Caki2 (cell line): Measurements from ENCODE around the gene TAAR8. TPM values are rescaled to one million over a fixed set of nuclear protein-coding genes. Genes with fewer than 3 reads are reported as not detected.

Source experiments
- DNase-seq: peaks from one replicate; pipeline ENCODE4 v3.0.0-alpha.2; 2015; ENCODE audit warnings: low read depth
- in situ Hi-C: cut with HindIII; loops from 2 replicates; pipeline ENCODE4 v1.10.0; 2016; ENCODE audit warnings: low sequenced_read_pairs, low pct_unique_long_range_greater_than_20kb, mixed read lengths
- total RNA-seq: library from RNA; depleted of rRNA; stranded (reverse); fragments of >200 nt; shearing (Covaris generic); gene quantifications from 2 replicates; pipeline ENCODE4 v1.2.3, GENCODE V29; 2014; ENCODE audit warnings: low replicate concordance; rRNA removed

Gene TAAR8, protein sequence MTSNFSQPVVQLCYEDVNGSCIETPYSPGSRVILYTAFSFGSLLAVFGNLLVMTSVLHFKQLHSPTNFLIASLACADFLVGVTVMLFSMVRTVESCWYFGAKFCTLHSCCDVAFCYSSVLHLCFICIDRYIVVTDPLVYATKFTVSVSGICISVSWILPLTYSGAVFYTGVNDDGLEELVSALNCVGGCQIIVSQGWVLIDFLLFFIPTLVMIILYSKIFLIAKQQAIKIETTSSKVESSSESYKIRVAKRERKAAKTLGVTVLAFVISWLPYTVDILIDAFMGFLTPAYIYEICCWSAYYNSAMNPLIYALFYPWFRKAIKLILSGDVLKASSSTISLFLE
- total RNA-seq = not detected in 2 replicates

DNA sequence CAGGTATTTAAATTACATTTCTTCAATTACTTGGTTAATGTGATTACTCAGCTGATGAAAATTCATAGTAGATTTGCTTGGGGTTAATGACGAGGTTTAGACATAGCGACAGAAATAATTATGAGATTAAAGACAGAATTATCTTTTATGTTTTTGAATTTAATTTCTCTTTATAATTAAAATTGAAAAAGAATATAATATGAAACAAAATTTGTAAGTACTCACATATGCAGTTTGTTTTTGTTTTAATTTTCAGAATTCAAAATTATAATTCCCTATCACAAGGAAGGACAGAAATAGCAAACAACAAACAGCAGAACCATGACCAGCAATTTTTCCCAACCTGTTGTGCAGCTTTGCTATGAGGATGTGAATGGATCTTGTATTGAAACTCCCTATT, at the start of gene TAAR8:
Gene TAAR8 (plus strand): TSS at position 301 of the 400 bp plus-strand sequence. CDS start 21 bp downstream, at position 322.
- in situ Hi-C loops = no loop called here
- no peak for DNase-seq

DNA sequence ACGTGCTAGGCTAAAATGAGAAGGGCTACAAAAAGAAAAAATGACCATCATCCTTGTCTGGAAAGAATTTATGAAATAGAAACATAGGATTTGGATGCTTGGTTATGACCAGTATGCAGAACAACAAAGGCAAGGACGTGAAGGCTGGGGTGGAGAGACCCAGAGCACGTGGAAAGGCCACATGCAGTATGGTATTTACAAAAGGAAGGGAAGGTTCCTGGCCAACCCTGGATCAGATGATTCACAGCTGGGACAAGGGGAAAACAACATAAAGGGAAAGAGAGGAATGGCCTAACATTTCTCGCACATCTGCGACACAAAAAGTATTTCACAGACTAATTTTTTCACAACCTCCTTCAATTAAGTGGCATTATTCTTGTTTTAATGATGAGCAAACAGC, 47.7 kb upstream of the TAAR8 start:
- in situ Hi-C loops = no loop called here
- DNase-seq = no peak

DNA sequence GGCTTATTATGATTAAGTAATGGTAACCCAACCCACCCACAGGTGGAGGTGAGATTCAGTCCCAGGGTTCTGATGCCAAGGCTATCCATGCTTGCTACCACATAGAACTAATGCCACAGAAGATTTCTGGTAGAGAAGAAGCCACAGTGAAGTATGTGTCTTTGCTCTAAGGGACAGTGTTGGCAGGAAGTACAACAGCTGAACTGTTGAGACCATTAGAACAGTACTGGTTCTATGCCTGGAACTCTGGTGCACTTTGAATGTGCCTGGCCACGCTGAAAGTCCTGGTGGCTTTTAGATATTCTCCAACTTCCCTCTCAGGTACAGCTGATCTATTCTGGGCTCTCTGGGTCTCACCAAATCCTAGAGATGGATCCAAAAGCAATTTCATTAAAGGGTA, 47.3 kb upstream of the TAAR8 start:
- in situ Hi-C loops = no loop called here
- DNase-seq = no peak

DNA sequence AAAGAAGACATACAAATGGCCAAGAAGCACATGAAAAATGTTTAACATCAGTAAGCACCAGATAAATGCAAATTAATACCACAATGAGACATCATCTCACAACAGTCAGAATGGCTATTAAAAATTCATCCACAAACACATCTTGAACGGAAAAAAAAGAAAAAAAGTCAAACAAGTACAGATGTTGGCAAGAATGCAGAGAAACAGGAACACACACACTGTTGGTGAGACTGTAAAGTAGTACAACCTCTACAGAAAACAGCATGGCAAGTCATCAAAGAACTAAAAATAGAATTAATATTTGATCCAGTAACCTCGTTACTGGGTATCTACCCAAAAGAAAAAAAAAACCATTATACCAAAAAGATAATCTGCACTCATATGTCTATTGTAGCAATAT, 46.0 kb upstream of the TAAR8 start:
- in situ Hi-C loops = no loop called here
- no peak for DNase-seq

DNA sequence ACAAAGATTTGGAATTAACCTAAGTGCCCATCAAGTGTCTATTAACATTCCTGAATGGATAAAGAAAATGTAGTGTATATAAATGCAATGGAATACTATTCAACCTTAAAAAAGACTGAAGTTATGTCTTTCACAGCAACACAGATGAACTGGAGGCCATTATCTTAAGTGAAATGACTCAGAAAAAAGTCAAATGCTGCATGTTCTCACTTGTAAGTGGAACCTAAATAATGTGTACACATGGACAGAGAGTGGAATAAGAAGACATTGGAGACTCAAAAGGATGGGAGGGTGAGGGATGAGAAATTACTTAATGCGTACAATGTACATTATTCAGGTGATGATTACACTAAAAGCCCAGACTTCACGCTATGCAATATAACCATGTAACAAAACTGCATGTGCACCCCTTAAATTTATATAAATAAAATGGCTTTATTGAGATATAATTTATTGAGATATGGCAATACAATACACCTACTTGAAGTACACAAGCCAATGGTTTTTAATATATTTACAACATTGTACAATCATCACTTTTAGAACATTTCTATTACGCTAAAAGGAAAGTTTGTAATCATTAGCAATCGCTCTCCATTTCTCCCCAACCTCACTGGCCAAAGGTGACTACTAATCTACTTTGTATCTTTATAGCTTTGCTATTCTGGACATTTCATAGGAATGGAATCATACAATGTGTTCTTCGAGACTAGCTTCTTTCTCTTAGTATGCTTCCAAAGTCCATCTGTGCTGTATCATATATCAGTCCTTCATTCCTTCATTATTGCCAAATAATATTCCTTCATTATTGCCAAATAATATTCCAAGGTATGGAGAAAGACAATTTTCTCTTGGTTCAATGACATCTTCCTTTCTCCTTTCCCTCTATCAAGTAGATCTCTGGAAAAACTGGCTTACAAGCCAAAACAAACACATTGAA, 45.3 kb upstream of the TAAR8 start:
- no peak for DNase-seq
- in situ Hi-C loops = no loop called here

DNA sequence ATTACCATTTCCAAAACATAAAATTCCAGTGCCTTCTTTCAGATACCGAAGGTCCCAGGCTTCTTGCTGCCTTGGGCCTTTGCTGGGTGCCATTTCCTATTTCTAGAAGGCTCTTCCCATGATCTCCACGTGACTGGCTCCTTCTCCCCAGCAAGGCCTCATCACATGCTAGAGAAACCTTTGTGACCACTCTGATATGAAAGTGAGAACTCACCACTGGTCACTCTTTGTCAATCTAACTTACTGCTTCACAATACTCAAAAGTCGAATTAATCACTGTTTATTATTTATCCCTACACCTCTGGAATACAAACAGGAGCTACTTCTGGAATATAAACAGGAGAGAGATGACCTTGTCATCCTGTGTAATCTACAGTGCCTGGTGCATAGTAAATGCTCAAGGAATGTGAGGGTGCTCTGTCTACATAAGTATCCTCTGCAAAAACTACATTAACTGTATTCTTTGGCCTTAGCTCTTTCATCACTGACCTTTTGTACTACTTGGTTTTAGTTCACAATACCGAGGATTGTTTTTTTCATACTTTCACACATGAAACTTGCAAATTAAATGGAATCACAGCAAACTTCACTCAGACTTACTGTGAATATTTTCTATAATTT, 41.2 kb upstream of the TAAR8 start:
- in situ Hi-C loops = no loop called here
- peak; percentile 23 for DNase-seq

DNA sequence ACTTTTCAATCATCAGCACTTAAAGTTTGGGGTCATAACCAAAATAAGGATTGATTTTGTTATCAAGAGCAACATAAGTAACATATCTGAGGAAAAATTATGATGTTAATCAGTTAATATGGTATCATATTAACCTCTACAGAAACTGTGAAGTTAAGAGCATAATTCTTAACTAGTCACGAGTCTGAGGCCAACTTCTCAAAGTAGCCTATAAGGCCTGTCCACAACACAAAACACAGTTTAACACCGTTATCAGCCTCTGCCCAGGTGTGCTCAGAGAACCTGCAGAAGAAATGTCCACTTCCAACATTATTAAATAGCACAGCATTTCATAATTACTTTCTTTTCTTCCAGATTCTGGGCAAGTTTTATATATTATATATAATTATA, 40.6 kb upstream of the TAAR8 start:
- DNase-seq = no peak
- in situ Hi-C loops = no loop called here

DNA sequence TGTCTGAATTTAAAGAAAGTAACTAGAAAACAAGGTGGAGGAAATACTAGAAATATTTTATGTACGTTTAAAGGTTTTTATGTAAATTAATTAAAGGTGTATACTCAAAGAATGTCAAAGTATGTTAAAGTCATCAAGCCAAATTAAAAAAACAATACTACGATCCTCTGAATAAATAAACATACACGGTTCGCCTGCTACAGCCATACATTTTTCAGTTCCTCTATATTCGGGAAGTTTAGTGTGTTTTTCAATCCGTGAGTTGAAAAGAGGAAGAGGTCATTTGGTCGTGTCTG, 40.2 kb upstream of the TAAR8 start:
- DNase-seq = no peak

DNA sequence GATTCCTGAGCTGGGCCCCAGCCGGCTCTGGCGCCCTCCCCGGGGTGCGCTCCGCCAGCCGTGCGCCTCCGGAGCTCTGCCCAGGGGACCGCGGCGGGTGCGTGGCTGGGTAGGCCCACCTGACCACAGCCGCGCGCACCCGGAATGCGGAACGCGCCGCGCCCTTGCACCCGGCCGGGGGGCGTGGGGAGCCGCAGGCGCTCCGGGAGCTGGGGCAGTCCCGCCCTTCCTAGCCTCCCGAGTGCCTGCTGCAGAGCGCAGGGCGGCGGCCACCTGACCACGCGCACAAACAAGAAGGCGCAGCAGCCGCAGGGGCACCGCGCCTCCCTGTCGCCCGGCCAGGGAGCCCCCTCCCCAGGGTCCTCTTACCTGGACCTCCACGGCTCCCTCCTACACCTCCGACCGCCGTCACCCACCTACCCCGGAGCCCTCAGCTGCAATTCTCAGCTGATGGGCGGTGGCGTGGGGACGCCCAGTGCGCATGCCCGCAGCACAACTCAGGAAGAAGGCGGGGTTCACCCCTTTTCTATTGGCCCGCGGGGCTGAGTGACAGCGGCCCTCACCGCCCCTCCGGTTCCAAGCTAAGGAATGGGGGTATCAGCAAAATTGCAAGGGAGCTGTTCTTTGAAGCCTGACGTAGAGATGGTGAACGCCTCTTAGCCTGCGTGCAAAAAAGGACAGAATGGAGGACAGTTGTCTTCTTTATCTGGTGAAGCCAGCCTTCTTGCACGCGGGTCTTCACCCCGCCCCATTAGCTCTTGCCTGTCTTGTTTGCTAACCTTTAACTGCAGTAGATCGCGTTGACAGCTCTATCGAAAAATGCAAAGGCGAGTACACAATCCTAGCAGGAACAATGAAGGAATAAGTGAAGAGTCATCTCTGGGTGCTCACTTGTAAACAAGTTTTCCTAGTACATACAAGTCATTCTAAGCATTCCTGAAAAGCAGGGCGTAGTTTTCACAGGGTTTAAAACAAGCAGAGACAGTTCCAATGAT, 39.5 kb upstream of the TAAR8 start, which contains the start of gene STX7:
Gene STX7 (minus strand): TSS at position 479 of the 995 bp plus-strand sequence. CDS start 9,586 bp downstream, outside the sequence.
- DNase-seq = peak; percentile 94
- in situ Hi-C loops = no loop called here

More for the DNA sequence above, 40.2 kb upstream of the TAAR8 start:
- in situ Hi-C loops = no loop called here

DNA sequence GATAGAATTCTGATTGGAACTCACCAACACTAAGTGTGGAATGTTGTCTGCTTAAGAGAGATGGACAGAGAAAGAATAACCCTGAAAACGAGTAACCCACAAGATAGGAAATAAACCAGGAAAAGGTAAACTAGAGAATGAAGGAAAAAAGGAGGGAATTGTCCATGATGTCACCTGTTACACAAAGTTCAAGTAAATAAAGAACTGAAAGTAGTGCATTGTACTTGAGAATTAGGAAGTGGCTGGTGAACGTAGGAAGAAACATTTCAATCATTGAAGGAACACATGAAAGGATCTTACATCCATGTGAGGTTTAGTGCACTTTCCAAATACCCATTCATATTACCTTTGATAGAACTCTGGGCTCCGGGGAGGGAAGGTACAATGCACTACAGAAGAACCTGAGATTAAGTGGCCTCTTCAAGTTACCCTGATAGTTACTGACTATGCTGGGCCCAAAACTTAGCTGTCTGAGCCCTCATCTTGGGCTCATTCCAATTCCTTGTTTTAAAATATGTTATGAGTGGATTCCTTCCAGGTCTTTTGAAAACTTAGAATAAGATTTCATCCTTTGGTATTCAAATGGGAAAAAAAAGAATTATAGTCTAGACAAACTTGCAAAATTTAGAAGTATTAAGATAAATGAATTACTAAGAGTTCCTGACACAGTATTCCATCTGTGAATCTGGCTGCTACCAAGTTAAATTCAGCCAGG, 38.5 kb upstream of the TAAR8 start:
- in situ Hi-C loops = no loop called here
- no peak for DNase-seq

DNA sequence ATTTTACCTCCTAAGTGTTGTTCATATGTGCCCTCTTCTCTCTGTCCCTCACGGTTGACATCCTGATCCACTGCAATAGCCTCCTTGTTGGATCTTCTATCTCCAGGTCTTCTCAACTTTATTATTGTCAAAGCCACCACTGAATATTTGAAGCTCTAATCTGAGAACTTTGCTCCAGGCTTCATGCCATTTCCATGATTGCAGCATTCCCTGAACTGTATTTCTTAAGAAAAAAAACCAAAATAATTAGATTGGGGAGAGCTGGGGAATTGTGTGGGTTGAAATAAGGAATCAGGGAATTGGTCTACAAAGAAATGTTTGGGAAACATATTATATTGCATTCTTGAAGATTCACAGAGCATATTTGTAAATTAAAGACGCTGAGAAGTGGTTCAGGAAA, 37.1 kb upstream of the TAAR8 start:
- in situ Hi-C loops = no loop called here
- no peak for DNase-seq

DNA sequence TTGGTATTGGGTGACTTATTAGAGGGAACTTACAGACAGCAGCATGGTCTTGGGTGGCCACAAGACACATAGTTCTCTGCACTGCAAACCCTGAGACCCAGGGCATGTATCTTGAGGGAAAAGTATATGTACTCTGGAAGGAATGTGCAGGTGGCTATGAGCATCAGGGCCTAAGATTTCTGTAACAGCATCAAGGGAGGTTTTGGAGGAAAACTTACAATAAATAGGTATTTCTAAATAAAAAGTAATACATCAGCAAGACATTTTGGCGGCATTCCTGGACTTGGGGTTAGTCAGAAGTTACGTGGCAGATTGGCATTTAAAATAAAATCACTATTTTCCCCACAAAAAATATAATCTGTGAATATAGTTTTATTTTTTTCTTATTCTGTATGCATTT, 31.5 kb upstream of the TAAR8 start:
- in situ Hi-C loops = no loop called here
- DNase-seq = no peak

DNA sequence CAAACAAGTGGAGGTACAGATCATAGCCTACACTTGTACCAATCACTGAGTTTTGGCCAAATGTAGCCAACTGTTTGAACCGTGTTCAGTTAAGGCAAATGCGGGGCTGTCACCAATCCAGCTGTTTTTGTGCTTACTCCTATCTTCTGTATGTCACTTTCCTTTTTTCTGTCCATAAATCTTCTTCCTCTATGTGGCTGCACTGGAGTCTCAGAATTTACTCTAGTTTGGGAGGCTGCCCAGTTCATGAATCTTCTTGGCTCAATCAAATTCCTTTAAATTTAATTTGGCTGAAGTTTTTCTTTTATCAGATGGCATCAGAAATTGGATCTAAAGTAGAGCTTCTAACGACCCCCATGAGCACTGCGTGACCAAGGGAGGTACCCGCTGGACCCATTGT, 27.8 kb upstream of the TAAR8 start:
- no peak for DNase-seq
- in situ Hi-C loops = no loop called here

DNA sequence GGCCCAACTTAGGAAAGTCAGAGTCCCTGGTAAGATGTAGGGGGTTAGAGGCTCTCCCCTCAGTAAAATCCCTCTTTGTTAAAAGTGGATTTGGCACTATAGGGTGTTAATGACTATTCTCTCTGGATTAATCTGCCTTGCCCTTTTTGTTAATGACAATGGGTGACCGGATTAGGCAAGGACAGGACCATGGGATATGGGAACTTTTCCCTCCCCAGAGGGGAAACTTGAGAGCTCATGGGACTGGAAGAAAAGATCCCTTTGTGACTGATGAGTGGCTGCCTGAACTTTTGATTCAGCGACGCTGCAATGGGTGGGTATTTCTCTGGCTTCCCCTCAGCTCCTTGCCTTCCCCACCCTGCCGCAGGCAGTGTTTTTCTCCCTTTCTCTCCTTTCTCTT, 26.6 kb upstream of the TAAR8 start:
- DNase-seq = no peak
- in situ Hi-C loops = no loop called here

DNA sequence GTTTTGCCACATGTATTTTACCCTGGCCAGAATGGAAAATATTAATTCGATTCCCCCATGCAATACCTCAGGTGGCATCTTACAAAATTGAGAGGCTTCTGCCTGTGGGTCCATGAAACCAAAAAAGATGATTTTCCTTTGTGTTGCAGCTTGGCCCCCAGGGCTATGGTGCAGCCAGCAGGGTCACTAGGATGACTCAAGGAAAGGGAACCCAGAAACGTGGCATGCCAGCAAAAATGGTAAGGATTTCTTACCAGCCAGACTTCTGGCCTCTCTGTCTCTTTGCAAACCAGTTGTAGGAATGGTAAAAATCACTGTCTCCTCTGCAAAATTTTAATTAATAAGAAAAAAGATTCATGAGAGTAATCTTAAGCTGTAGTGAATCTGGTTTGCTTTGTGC, 26.0 kb upstream of the TAAR8 start:
- in situ Hi-C loops = no loop called here

DNA sequence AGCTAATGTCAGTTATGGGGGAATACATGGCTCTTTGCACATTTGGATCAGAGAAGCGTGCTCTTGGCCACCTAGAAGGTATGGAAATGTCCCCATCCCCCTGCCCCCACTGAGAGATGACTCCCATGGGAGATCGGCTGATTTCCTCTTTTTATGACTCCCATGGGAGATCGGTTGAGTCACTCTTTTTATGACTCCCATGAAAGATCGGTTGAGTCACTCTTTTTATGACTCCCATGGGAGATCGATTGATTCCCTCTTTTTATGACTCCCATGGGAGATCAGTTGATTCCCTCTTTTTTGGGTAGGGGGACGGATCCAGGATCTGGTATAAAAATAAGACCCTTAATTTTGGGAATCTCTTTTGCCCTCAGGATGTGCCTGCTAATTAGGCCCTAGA, 24.7 kb upstream of the TAAR8 start:
- in situ Hi-C loops = no loop called here
- peak; percentile 9 for DNase-seq

More for the DNA sequence above, 26.0 kb upstream of the TAAR8 start:
- DNase-seq = no peak

DNA sequence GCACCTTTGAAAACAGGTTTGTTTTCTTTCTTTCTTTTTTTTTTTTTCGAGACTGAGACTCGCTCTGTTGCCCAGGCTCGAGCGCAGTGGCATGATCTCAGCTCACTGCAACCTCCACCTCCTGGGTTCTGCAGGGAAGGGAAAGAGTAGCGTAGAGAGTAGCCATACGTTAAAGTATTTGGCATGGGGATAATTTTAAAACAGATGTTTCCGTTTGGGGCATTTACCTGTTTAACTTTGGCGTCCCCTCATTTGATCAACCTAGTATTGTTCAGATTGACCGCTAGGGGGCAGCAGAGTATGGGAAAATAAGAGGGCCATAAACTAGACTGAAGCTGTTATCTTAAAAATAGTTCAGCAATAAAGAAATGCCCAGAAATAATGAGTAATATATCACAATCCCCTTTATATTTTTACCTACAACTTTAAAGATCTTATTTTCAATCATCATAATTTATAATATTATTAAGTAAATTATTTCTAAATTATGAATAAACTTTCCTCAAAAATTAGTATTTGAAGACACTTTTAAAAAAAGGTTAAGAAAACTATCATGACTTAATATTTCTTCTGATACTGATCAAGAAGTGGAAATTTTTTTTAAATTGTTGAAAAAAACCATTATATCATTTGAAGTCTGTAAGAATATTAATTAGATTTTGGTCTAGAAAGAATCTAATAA, 22.0 kb upstream of the TAAR8 start:
- in situ Hi-C loops = no loop called here
- peak; percentile 48 for DNase-seq
